ENCODE results near the gene OR7C2.
"Not testable (repeated sequence)": the region's sequence is repeated elsewhere in the genome, so short reads cannot be mapped to it uniquely, and the experiment has no call there.

The OR7C2 gene

GRCh38 chr19:14941189-14941588, at the start of gene OR7C2:
Gene OR7C2 (plus strand): TSS chr19:14941489. CDS start chr19:14941489, 0 bp downstream.
- DNase-seq, result no peak

- DNase-seq, result no peak
Measured at GRCh38 chr19:14901675-14902260, 39.5 kb upstream of the OR7C2 start.

- DNase-seq, result no peak
Measured at GRCh38 chr19:14906711-14907110, 34.6 kb upstream of the OR7C2 start.

GRCh38 chr19:14915116-14915515, 26.2 kb upstream of the OR7C2 start:
- no peak for DNase-seq

GRCh38 chr19:14916848-14917247, 24.4 kb upstream of the OR7C2 start:
- DNase-seq, result no peak

GRCh38 chr19:14933506-14933905, 7.8 kb upstream of the OR7C2 start:
- DNase-seq, result no peak

GRCh38 chr19:14940266-14940665, 1.0 kb upstream of the OR7C2 start:
- DNase-seq, result no peak

- DNase-seq, result no peak
Measured at GRCh38 chr19:14943601-14944000, 2.3 kb downstream of the OR7C2 start.

GRCh38 chr19:14944456-14944855, 3.2 kb downstream of the OR7C2 start:
- no peak for DNase-seq

GRCh38 chr19:14949413-14949812, 8.1 kb downstream of the OR7C2 start:
- DNase-seq, result not testable (repeated sequence)

- no peak for DNase-seq
Measured at GRCh38 chr19:14949876-14950275, 8.6 kb downstream of the OR7C2 start.

GRCh38 chr19:14950421-14950820, 9.1 kb downstream of the OR7C2 start:
- DNase-seq, result no peak

- DNase-seq, result no peak
Measured at GRCh38 chr19:14952767-14953166, 11.5 kb downstream of the OR7C2 start.

GRCh38 chr19:14954071-14954655, 12.9 kb downstream of the OR7C2 start:
- no peak for DNase-seq

GRCh38 chr19:14957464-14957863, 16.2 kb downstream of the OR7C2 start:
- no peak for DNase-seq

GRCh38 chr19:14959263-14959662, 18.0 kb downstream of the OR7C2 start:
- no peak for DNase-seq

- no peak for DNase-seq
Measured at GRCh38 chr19:14961956-14962685, 20.8 kb downstream of the OR7C2 start.

- DNase-seq, result no peak
Measured at GRCh38 chr19:14968247-14968646, 27.0 kb downstream of the OR7C2 start.

GRCh38 chr19:14971474-14971873, 30.2 kb downstream of the OR7C2 start:
- no peak for DNase-seq

- no peak for DNase-seq
Measured at GRCh38 chr19:14972676-14973075, 31.4 kb downstream of the OR7C2 start.

- no peak for DNase-seq
Measured at GRCh38 chr19:14974488-14974887, 33.2 kb downstream of the OR7C2 start.

- no peak for DNase-seq
Measured at GRCh38 chr19:14977128-14977527, 35.8 kb downstream of the OR7C2 start.

- no peak for DNase-seq
Measured at GRCh38 chr19:14978161-14978776, 37.0 kb downstream of the OR7C2 start.
